HepG2 (cell line): ENCODE data around the gene P2RX3. TPM values are rescaled to one million over a fixed set of nuclear protein-coding genes. Genes with fewer than 3 reads are reported as not detected.

Experiments
- FOXP4 ChIP-seq: sonication (generic); formaldehyde crosslinking; IDR thresholded peaks from 2 replicates; pipeline ENCODE4 v1.4.0; 2020; ENCODE audit warnings: missing genetic modification reagents
- HOMEZ ChIP-seq: IDR thresholded peaks from 2 replicates; pipeline ENCODE4 v1.6.1; 2016; ENCODE audit warnings: low read depth
- IRF2 ChIP-seq: IDR thresholded peaks from 2 replicates; pipeline ENCODE4 v1.6.1; 2018; ENCODE audit warnings: missing genetic modification reagents, missing compliant biosample characterization
- POLR2AphosphoS5 ChIP-seq: IDR thresholded peaks from 2 replicates; pipeline ENCODE4 v1.6.1; 2012; ENCODE audit warnings: low read depth, low read length
- ZNF121 ChIP-seq: sonication (generic); formaldehyde crosslinking; IDR thresholded peaks from 2 replicates; pipeline ENCODE4 v1.5.0; 2020; ENCODE audit warnings: mild to moderate bottlenecking, missing genetic modification reagents
- polyA plus RNA-seq, 8 experiments: library from polyadenylated mRNA; depleted of rRNA in 3 of 8; stranded (reverse) in 7 of 8; unstranded in 1 of 8; fragments of >200 nt; fragmentation: Illumina TruSeq in 4 of 8; extraction: Trizol in 4 of 8; gene quantifications; 2 replicates each; pipeline versions ENCODE4 v1.2.1 to v1.2.3, GENCODE V29; 2011 to 2016; ENCODE audit warnings: low read depth in 4 of 8, missing spikeins in 1 of 8, mixed read lengths in 1 of 8; ENCODE audit not compliant: insufficient read depth in 1 of 8
- total RNA-seq, 5 experiments: library from RNA; depleted of rRNA; stranded (reverse); fragments of >200 nt; fragmentation: Illumina TruSeq; extraction: Trizol; gene quantifications; 2 replicates each; pipeline ENCODE4 v1.2.3, GENCODE V29; 2016; ENCODE audit warnings: low read depth in 1 of 5
- TF ChIP-seq, protein P1 (sequence below): sonication (generic); formaldehyde crosslinking; IDR thresholded peaks from 2 replicates; pipeline ENCODE4 v1.4.0; 2020; ENCODE audit warnings: missing genetic modification reagents

P2RX3 gene
- total and polyA plus RNA-seq, 2 of the 13 experiments (the other 11 are each of a cell fraction or from before 2014, with no cell fraction given): 0.08 TPM; not detected in 1

GRCh38 chr11:57320719-57321387 is 17.3 kb upstream of the P2RX3 start (continued):
- TF ChIP-seq IRF2 (CRISPR knock-in tag) (0 out of 2 replicates have a peak, but pooled peaks have one; percentile 19), FOXP4 (0 out of 2 replicates have a peak, but pooled peaks have one; percentile 19), POLR2AphosphoS5 (no peak), HOMEZ (CRISPR knock-in tag) (0 out of 2 replicates have a peak, but pooled peaks have one; percentile 20), ZNF121 (CRISPR knock-in tag) (no peak)
- TF ChIP-seq, protein P1, sequence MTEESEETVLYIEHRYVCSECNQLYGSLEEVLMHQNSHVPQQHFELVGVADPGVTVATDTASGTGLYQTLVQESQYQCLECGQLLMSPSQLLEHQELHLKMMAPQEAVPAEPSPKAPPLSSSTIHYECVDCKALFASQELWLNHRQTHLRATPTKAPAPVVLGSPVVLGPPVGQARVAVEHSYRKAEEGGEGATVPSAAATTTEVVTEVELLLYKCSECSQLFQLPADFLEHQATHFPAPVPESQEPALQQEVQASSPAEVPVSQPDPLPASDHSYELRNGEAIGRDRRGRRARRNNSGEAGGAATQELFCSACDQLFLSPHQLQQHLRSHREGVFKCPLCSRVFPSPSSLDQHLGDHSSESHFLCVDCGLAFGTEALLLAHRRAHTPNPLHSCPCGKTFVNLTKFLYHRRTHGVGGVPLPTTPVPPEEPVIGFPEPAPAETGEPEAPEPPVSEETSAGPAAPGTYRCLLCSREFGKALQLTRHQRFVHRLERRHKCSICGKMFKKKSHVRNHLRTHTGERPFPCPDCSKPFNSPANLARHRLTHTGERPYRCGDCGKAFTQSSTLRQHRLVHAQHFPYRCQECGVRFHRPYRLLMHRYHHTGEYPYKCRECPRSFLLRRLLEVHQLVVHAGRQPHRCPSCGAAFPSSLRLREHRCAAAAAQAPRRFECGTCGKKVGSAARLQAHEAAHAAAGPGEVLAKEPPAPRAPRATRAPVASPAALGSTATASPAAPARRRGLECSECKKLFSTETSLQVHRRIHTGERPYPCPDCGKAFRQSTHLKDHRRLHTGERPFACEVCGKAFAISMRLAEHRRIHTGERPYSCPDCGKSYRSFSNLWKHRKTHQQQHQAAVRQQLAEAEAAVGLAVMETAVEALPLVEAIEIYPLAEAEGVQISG (CRISPR knock-in tag): 0 out of 2 replicates have a peak, but pooled peaks have one; percentile 32
